ENCODE data around the gene LHPP.

DNA sequence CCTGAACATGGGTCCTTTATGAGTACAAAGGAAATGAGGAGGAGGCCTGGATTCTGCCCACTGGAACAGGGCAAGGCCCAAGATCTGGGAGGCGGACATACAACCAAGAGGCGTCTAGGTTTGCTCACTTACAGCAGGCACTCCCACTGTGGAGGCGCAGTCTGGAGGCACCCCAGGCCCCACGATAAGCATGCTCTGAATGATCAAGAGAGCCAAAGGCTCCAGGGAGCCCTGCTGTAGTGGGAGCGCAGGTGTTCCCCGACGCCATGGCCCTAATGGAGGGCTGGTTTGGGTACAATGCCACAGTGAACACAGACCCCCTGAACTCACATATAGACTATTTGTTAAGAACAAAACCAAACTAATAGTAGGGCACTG lies 194.5 kb downstream of the LHPP start:
- TF ChIP-seq ESRRG (CRISPR knock-in tag; IDR thresholded peaks at IDR 0.05) (no peak), SNAI2 (CRISPR knock-in tag; IDR thresholded peaks at IDR 0.05) (no peak)
- TF ChIP-seq, protein P1, sequence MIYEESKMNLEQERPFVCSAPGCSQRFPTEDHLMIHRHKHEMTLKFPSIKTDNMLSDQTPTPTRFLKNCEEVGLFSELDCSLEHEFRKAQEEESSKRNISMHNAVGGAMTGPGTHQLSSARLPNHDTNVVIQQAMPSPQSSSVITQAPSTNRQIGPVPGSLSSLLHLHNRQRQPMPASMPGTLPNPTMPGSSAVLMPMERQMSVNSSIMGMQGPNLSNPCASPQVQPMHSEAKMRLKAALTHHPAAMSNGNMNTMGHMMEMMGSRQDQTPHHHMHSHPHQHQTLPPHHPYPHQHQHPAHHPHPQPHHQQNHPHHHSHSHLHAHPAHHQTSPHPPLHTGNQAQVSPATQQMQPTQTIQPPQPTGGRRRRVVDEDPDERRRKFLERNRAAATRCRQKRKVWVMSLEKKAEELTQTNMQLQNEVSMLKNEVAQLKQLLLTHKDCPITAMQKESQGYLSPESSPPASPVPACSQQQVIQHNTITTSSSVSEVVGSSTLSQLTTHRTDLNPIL (CRISPR knock-in tag; IDR thresholded peaks at IDR 0.05; ENCODE audit: low read depth), result no peak

Data from SK-N-SH treated with all-trans-retinoic acid at 6 μM for 48 hours (cell line).